GM12875 (cell line): ENCODE data around the gene LEUTX.

Source experiments
- H3K4me3 ChIP-seq: one replicate; pipeline ENCODE4 v1.5.1; 2011; ENCODE audit warnings: low read depth, low read length, control low read depth
- TF ChIP-seq, protein P1 (sequence below): IDR thresholded peaks from 2 replicates; pipeline ENCODE4 v1.5.1; 2011; ENCODE audit warnings: low read depth, mild to moderate bottlenecking, control low read depth, inconsistent platforms, low read length, moderate library complexity, borderline replicate concordance; ENCODE audit not compliant: insufficient read depth

LEUTX gene

DNA sequence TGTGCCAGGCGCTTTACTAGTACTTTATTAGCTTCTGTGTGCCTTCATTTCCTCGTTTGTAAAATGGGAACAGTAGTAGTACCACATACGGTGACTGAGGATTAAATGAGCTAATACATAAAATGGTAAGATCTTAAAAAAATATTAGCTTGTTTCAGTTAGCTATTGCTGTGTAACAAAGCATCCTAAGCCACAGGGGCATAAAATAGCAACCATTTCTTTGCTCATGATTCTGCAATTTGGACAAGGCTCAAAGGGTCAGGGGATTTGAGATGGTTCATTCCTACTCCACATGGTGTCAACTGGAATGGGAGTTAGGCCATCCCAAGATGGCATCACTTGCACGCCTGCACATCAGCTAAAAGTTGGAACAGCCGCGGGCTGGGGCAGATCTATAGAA is 42.0 kb downstream of the LEUTX start:
- TF ChIP-seq, protein P1, sequence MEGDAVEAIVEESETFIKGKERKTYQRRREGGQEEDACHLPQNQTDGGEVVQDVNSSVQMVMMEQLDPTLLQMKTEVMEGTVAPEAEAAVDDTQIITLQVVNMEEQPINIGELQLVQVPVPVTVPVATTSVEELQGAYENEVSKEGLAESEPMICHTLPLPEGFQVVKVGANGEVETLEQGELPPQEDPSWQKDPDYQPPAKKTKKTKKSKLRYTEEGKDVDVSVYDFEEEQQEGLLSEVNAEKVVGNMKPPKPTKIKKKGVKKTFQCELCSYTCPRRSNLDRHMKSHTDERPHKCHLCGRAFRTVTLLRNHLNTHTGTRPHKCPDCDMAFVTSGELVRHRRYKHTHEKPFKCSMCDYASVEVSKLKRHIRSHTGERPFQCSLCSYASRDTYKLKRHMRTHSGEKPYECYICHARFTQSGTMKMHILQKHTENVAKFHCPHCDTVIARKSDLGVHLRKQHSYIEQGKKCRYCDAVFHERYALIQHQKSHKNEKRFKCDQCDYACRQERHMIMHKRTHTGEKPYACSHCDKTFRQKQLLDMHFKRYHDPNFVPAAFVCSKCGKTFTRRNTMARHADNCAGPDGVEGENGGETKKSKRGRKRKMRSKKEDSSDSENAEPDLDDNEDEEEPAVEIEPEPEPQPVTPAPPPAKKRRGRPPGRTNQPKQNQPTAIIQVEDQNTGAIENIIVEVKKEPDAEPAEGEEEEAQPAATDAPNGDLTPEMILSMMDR = no peak
- H3K4me3 ChIP-seq = no peak overlapping the region

DNA sequence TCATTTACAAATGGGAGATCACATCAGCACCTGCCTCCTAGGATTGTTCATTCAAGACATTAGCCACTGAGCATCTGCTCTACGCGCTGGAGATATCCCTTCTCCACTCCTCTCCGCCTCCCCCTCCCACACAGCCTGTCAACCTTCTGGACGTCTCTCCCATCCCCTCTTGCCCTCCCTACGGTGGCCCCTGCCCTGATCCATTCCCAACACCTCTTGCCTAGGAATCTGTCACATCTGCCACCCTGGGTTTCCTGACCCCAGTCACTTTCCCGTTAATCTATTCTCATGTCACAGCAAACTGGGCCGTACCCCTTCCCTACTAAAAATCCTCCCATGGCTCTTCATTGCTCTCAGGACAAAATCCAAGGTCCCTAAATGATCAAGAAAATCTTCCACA is 45.0 kb downstream of the LEUTX start:
- peak overlapping the region; percentile 81 for H3K4me3 ChIP-seq
- TF ChIP-seq, protein P1 = no peak

DNA sequence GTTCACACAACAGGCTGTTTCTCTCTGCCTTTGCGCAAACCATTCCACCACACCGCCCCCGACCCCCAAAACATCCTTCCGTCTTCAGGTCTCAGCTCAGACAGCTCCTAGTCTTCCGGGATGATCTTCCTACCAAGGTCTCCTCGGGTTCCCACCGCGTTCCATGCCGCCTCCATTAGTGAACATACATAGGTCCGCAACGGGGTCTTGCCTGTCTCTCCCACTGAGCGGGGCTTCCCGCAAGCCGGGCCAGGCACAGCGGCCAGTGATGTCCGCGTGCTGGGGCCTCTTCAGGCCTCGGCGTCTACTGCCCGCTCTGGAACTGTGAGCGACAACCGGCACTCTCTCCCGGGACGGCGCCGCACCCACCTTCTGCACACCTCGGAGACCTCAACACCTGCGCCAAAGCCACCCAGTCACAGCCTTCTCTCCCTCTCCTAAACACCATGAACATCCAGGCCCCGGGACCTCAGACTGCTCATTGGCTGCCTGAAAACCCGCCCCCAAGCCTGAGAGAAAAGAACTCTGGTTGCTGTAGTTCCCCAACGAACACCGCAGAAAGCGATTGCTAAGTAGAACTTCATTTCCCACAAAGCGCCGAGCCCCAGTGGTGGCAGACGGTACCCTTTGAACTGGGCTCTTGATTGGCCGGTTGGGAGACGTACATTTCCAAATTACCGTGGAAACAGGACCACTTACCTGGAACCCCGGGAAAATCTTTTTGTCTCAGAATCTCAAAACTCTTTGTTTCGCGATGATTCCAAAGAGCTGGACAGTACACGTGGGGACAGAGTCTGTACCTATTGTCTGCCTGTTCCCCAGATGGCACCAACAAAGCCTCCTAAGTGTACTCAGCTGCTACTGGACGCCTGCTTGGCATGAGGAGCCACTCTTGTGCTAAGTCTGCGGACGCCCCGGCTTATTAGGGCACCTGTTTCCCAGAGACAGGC is 45.8 kb downstream of the LEUTX start:
- TF ChIP-seq, protein P1 = 0 out of 2 replicates have a peak, but pooled peaks have one; percentile 1
- peak overlapping the region; percentile 81 for H3K4me3 ChIP-seq

DNA sequence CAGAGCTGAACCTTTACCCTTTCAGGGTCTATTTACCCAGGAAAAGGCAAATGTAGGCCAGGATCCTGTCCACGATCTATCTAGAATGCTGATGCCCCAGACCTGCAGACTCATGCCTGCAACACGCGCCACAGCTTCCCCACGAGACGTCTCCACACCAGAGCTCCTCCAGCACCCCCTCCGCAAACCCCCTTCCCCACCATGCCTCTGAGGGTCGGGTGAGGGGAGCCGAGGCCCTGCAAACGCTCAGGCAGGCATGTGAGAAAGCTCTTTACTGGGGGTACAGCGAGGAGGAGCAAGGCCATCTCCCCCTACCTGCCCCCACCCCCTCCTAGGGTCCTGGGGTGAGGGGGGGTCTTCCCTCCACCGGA is 46.4 kb downstream of the LEUTX start:
- H3K4me3 ChIP-seq = no peak overlapping the region

DNA sequence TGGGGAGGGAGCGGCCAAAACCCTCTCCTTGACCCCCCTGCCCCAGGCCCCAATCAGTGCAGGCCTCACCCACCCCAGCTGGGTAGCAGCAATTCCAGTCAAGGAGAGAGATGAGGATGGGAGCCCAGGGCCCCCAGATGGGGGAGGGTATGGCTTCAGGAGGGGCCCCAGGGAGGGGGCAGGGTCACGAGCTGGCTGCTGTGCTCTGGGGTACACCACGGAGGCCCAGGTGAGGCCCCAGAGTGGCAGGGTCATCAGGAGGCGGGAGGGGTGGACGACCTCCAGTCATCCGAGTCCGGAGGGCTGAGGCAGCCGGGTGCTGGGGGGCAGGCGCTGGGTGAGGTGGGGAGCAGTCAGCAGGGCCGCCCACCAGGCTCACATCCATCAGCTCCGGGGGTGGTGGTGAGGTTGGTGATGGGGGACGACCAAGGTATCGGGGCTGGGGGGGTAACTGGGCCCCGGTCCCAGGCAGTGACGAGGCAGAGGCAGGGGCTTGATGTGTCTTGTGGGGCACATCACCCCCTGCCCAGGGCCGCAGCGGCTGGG is 47.0 kb downstream of the LEUTX start:
- TF ChIP-seq, protein P1 = no peak
- H3K4me3 ChIP-seq = no peak overlapping the region

More for the DNA sequence above, 46.4 kb downstream of the LEUTX start:
- TF ChIP-seq, protein P1 = no peak

DNA sequence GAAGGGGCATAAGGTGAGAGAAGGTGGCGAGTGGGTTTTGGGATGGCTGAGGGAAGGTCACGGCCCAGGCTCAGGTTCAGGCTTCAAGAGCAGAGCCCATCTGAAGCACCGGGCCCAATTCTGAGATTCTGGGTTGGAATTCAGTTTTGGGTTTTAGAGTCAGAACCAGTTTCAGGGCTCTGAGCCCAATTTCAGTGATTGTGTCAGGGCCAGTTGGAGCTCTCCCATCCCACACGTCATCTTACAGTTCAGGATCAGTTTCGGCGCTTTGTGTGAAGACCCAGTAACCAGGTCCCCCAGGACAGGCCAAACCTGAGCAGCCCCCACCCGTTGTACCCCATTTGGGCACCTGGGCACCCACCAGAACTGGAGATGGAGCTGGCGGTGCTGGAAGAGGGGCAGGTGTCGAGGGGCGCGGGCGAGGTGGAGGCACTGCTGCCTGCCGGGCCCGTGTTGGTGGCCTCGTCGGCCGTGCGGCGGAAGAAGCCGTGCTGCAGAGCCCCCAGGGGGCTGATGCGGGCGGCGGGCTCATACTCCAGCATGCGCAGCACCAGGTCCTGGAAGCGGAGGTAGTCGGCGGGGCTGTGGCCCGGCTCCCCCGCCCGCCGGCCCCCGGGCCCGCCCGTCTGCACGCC is 47.8 kb downstream of the LEUTX start:
- H3K4me3 ChIP-seq = no peak overlapping the region
- TF ChIP-seq, protein P1 = no peak
